ENCODE measurements around the gene ZNF281.

ZNF281 gene

DNA sequence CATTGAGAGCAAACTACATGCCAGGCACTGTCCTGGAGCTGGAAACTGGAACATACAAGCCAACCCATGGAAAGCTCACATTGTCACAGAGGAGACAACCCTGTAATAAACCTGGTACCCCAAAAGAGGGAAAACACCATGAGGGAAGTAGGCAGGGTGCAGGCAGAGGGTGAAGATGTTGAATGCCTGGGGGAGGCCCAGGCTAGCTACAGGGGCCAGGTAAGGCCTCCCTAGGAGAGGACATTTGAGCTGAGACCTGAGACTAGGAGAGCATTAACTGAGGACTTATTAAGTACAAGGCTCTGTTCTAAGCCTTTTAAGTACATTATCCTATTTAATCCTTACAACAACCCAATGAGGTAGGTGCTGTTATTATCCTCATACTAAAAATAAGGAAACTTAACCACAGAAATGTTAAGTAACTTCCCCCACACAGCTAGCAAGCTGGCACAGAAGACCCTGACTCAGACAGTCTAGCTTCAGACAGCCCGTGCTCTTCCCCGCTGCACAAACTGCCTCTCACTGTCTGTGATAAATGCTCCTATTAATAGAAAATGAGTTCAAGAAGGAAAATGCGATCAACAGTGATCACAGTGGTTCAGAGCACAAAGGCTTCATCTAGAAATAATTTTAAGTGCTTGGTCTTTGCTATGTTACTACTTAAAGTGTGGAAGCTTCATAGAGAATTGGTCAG lies 41.8 kb downstream of the ZNF281 start:
- ChIA-PET CTCF (no interaction called here), POLR2A (no interaction called here)
- TF ChIP-seq SP1 (IDR thresholded peaks at IDR 0.05) (no peak), LEF1 (IDR thresholded peaks at IDR 0.05; ENCODE audit: borderline replicate concordance) (no peak), SUZ12 (IDR thresholded peaks at IDR 0.05) (no peak), ARNT (IDR thresholded peaks at IDR 0.05) (no peak), ELF4 (IDR thresholded peaks at IDR 0.05) (no peak), FOXM1 (IDR thresholded peaks at IDR 0.05; ENCODE audit: borderline replicate concordance) (no peak)
- TF ChIP-seq, protein P1, sequence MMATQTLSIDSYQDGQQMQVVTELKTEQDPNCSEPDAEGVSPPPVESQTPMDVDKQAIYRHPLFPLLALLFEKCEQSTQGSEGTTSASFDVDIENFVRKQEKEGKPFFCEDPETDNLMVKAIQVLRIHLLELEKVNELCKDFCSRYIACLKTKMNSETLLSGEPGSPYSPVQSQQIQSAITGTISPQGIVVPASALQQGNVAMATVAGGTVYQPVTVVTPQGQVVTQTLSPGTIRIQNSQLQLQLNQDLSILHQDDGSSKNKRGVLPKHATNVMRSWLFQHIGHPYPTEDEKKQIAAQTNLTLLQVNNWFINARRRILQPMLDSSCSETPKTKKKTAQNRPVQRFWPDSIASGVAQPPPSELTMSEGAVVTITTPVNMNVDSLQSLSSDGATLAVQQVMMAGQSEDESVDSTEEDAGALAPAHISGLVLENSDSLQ (IDR thresholded peaks at IDR 0.05) = no peak
- no peak for DNase-seq (ENCODE audit: extremely low spot score)

DNA sequence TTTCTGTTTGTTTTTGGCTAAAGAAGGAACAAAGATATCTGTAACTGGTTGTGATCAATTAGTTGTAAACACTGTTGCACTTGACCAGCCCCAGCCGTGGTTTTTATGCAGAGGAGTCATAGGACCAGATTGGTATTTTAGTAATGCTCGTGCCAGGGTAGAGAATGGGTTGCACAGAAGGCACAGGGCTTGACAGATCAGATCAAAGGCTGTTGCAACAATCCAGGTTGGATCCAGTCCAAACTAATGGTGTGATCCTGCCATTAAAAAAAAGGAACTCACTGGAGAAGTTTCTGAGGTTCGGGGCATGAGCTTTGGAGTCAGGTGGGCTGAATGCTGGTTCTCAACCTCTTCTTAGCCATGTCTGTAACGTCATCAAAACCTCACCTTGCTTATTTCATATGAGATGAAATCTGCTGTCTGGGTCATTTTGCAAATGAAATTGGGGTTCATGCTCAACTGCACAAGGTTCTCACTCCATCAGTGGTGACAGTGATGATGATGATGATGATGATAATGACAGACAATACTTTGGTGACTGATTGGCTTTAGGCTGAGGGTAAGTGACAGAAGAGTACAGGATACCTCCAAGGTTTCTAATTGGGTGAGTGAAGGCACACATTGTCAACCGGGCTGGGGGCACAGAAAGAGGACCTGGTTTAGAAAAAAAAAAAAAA lies 43.1 kb downstream of the ZNF281 start:
- TF ChIP-seq NFRKB (IDR thresholded peaks at IDR 0.05) (no peak), SUZ12 (IDR thresholded peaks at IDR 0.05) (no peak), BHLHE40 (IDR thresholded peaks at IDR 0.05; ENCODE audit: borderline replicate concordance) (no peak), ELF4 (IDR thresholded peaks at IDR 0.05) (no peak), FOXM1 (IDR thresholded peaks at IDR 0.05; ENCODE audit: borderline replicate concordance) (no peak), CTBP1 (IDR thresholded peaks at IDR 0.05; ENCODE audit: borderline replicate concordance) (no peak), ZNF384 (IDR thresholded peaks at IDR 0.05) (no peak), HDGF (IDR thresholded peaks at IDR 0.05; ENCODE audit: borderline replicate concordance) (no peak), L3MBTL2 (conservative IDR thresholded peaks at IDR 0.05) (no peak), FOXK2 (IDR thresholded peaks at IDR 0.05) (no peak), LEF1 (IDR thresholded peaks at IDR 0.05; ENCODE audit: borderline replicate concordance) (no peak), ARNT (IDR thresholded peaks at IDR 0.05) (no peak), SP1 (IDR thresholded peaks at IDR 0.05) (no peak), FOXA1 (IDR thresholded peaks at IDR 0.05) (no peak), TARDBP (IDR thresholded peaks at IDR 0.05) (no peak)
- TF ChIP-seq, protein P1 (IDR thresholded peaks at IDR 0.05) = no peak
- CTCF ChIA-PET = no interaction called here
- POLR2A ChIA-PET = no interaction called here
- DNase-seq (ENCODE audit: extremely low spot score) = no peak

DNA sequence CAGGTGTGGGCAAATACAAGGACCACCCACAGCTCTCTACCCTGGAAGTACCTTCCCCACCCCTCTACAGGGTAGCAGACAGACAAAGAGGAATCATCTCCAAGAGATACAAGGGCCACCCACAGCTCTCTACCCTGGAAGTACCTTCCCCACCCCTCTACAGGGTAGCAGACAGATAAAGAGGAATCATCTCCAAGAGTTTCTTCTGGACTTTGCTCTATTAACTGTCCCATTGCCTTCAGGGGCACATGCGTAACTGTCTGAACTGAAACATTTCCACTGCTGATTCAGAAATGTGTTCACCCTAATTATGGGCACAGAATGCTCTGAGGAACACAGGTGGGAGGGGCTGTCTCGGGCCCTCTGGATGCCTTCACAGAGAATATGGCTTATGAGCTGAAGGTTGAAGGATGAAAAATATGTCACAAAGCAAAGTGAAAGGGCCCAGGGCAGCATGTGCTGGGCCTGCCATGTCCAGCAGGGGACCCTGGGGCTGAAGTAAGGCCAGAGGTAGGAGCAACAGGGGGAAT lies 43.9 kb downstream of the ZNF281 start:
- POLR2A ChIA-PET = no interaction called here
- TF ChIP-seq CTBP1 (IDR thresholded peaks at IDR 0.05; ENCODE audit: borderline replicate concordance) (no peak), SP1 (IDR thresholded peaks at IDR 0.05) (no peak), BHLHE40 (IDR thresholded peaks at IDR 0.05; ENCODE audit: borderline replicate concordance) (no peak), HDGF (IDR thresholded peaks at IDR 0.05; ENCODE audit: borderline replicate concordance) (no peak), SUZ12 (IDR thresholded peaks at IDR 0.05) (no peak), ZNF384 (IDR thresholded peaks at IDR 0.05) (no peak), ELF4 (IDR thresholded peaks at IDR 0.05) (no peak), FOXK2 (IDR thresholded peaks at IDR 0.05) (no peak), TARDBP (IDR thresholded peaks at IDR 0.05) (no peak), L3MBTL2 (conservative IDR thresholded peaks at IDR 0.05) (no peak), NFRKB (IDR thresholded peaks at IDR 0.05) (no peak), FOXA1 (IDR thresholded peaks at IDR 0.05) (no peak), LEF1 (IDR thresholded peaks at IDR 0.05; ENCODE audit: borderline replicate concordance) (no peak)
- TF ChIP-seq, protein P1 (IDR thresholded peaks at IDR 0.05) = no peak
- CTCF ChIA-PET = no interaction called here

DNA sequence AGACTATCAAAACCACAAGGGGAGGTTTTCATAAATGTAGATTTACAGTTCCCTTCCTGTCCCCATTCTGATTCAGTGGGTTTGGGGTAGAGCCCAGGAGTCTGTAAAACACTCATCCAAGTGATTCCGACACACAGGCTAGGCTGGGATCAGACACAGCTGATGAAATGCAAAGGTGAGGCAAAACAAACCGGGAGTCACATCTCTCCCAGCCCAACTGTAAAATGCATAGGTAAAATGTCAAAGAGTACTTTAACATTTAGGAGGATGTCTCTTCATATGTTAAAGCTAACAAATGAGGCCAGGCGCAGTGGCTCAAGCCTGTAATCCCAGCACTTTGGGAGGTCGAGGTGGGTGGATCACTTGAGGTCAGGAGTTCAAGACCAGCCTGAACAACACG lies 45.0 kb downstream of the ZNF281 start:
- POLR2A ChIA-PET = no interaction called here
- TF ChIP-seq ZNF384 (IDR thresholded peaks at IDR 0.05) (no peak), HDGF (IDR thresholded peaks at IDR 0.05; ENCODE audit: borderline replicate concordance) (no peak), FOXK2 (IDR thresholded peaks at IDR 0.05) (no peak), ELF4 (IDR thresholded peaks at IDR 0.05) (no peak), ARNT (IDR thresholded peaks at IDR 0.05) (no peak), LEF1 (IDR thresholded peaks at IDR 0.05; ENCODE audit: borderline replicate concordance) (no peak), L3MBTL2 (conservative IDR thresholded peaks at IDR 0.05) (no peak), FOXA1 (IDR thresholded peaks at IDR 0.05) (no peak), SP1 (IDR thresholded peaks at IDR 0.05) (no peak), CTBP1 (IDR thresholded peaks at IDR 0.05; ENCODE audit: borderline replicate concordance) (no peak), NFRKB (IDR thresholded peaks at IDR 0.05) (no peak), BHLHE40 (IDR thresholded peaks at IDR 0.05; ENCODE audit: borderline replicate concordance) (no peak)
- no peak for DNase-seq (ENCODE audit: extremely low spot score)
- CTCF ChIA-PET = interaction anchor here (0.7 kb wide), 1 partner anchor 880 kb away, joined by 3 read pairs; no protein-coding TSS in a partner anchor

More for the DNA sequence above, 43.9 kb downstream of the ZNF281 start:
- no peak for DNase-seq (ENCODE audit: extremely low spot score)

DNA sequence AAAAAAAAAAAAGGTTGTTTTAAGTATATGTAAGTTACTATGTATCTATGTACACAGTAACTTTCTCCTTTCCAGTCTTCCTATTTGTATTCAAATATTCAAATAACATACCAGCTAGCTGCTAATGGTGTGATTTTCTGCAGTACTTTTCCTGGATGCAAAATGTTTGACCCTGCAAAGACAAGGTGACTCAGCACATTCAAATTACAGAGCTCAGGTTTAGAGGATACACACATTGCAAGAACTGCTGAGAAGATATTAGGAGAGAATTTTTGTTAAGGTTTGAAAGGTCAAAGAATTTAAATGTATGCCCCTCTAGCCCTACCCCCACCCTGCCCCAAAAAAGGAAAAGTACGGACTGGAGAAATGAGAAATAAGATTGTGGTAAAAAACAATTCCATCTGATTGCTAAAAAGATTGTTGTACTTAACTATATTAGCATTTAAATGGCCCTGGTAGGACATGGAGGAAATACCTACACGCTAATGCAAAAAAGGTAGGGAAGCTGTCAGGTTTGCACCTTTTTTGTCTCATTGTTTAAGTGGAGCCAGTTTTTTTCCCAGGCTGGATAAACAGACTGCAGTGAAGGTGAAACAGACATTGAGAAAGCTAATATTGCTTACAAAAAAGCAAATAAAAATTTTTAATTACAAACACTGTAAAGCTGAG lies 45.6 kb downstream of the ZNF281 start:
- no peak for TF ChIP-seq ELF4 (IDR thresholded peaks at IDR 0.05)
- CTCF ChIA-PET = interaction anchor here (0.7 kb wide), 1 partner anchor 880 kb away, joined by 3 read pairs; no protein-coding TSS in a partner anchor
- no peak for DNase-seq (ENCODE audit: extremely low spot score)
- POLR2A ChIA-PET = no interaction called here

Data from HEK293T (cell line).